ENCODE measurements around the gene ZNF891.

GRCh38 chr12:133145981-133146380 lies 15.9 kb upstream of the ZNF891 start:
- no peak for TF ChIP-seq EZH2 (IDR thresholded peaks at IDR 0.05; ENCODE audit: borderline replicate concordance)
- no peak for TF ChIP-seq EZH2phosphoT487 (IDR thresholded peaks at IDR 0.05; ENCODE audit: low read depth, severe bottlenecking, unreplicated experiment)

Data from hepatocyte (in vitro differentiated cells).